ENCODE results near the gene ST3GAL4.

The ST3GAL4 gene

GRCh38 chr11:126456089-126456488 lies 100.6 kb downstream of the ST3GAL4 start:
- DNase-seq, result no peak

GRCh38 chr11:126456783-126457542 lies 101.5 kb downstream of the ST3GAL4 start:
- DNase-seq, result no peak

GRCh38 chr11:126457817-126458216 lies 102.3 kb downstream of the ST3GAL4 start:
- DNase-seq, result no peak

- DNase-seq, result no peak
Observed at GRCh38 chr11:126459691-126460281, 104.3 kb downstream of the ST3GAL4 start.

- no peak for DNase-seq
Observed at GRCh38 chr11:126460417-126461095, 105.1 kb downstream of the ST3GAL4 start.

- DNase-seq, result no peak
Observed at GRCh38 chr11:126461096-126461440, 105.6 kb downstream of the ST3GAL4 start.

GRCh38 chr11:126461996-126462395 lies 106.5 kb downstream of the ST3GAL4 start:
- DNase-seq, result no peak

GRCh38 chr11:126462422-126462821 lies 106.9 kb downstream of the ST3GAL4 start:
- no peak for DNase-seq

Data from SHP77 treated with DMSO at 0.1 percent for 48 hours (cell line).